Activated B cell treated with CpG ODN at 0.5 μM for 24 hours (primary cell): ENCODE data around the gene LDB3. TPM values are rescaled to one million over a fixed set of nuclear protein-coding genes. Genes with fewer than 3 reads are reported as not detected.

ENCODE experiments used
- ATAC-seq: fragments of 200-7000 bp; cut with Tn5 transposase; one replicate; pipeline ENCODE4 v1.10.0; 2021; ENCODE audit warnings: low read depth, mild to moderate bottlenecking, moderate library complexity
- CTCF ChIA-PET: fragments of 350-600 bp; sonication (Branson Sonifier 250); formaldehyde crosslinking; loops from one replicate; lab custom pipeline; 2021; ENCODE audit warnings: antibody characterized with exemption; lab: Charles Lee
- POLR2A ChIA-PET: fragments of 350-600 bp; sonication (Branson Sonifier 250); formaldehyde crosslinking; loops from one replicate; lab custom pipeline; 2021; ENCODE audit warnings: antibody characterized with exemption; lab: Charles Lee
- DNase-seq: peaks from one replicate; pipeline ENCODE4 v3.0.0; 2022
- H3K27ac Mint-ChIP-seq: one replicate; pipeline ENCODE4 v1.8.0; 2020; ENCODE audit warnings: mixed read lengths
- H3K27me3 Mint-ChIP-seq: one replicate; pipeline ENCODE4 v1.8.0; 2021; ENCODE audit warnings: mixed read lengths
- H3K36me3 Mint-ChIP-seq: one replicate; pipeline ENCODE4 v1.8.0; 2021; ENCODE audit warnings: low read depth, mixed read lengths
- H3K4me1 Mint-ChIP-seq: one replicate; pipeline ENCODE4 v1.8.0; 2021; ENCODE audit warnings: mixed read lengths
- H3K4me3 Mint-ChIP-seq: one replicate; pipeline ENCODE4 v1.8.0; 2020; ENCODE audit warnings: mild to moderate bottlenecking, mixed read lengths
- H3K9me3 Mint-ChIP-seq: one replicate; pipeline ENCODE4 v1.8.0; 2020; ENCODE audit warnings: mixed read lengths
- intact Hi-C: fragments of 100-400 bp; cut with micrococcal nuclease; formaldehyde crosslinking; loops from one replicate; pipeline ENCODE4 v1.15.1; 2024
- total RNA-seq: library from RNA; stranded (reverse); gene quantifications from 2 replicates; pipeline ENCODE4 v1.2.3, GENCODE V29; 2022
- TF ChIP-seq, protein P1 (sequence below): fragments of 200-600 bp; IDR thresholded peaks from one replicate; pipeline ENCODE4 v1.8.0; 2022; ENCODE audit warnings: antibody characterized with exemption, mild to moderate bottlenecking

The LDB3 gene
- total RNA-seq, 1 donor from 2014 or later: not detected

DNA sequence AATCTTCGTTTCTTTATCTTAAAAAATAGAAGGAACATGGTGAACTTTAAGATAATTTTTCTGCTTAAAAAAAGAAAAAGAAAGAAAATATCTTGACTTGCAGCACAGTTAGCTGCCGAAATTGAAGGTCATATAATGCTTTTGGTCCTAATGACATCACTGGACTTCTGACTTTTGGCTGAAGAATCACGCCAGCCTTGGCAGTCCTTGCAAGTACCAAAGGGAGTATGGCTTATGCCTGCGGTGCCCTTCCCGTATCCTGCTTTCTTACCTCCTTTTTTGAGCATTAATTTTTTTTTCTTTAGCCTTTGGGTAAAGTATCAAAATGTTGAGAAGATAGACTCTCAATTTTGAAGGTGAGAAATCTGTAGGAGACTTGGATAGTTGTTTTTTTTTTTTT lies 95.1 kb downstream of the LDB3 start:
- peaks cover 12% of the 10 kb centered on the region for H3K4me1 Mint-ChIP-seq
- ChIA-PET CTCF (no interaction called here), POLR2A (no interaction called here)
- H3K27ac Mint-ChIP-seq: no peak overlapping the region
- no peaks in the 10 kb centered on the region for H3K36me3 Mint-ChIP-seq
- DNase-seq: no peak
- H3K4me3 Mint-ChIP-seq: no peak overlapping the region
- TF ChIP-seq, protein P1, sequence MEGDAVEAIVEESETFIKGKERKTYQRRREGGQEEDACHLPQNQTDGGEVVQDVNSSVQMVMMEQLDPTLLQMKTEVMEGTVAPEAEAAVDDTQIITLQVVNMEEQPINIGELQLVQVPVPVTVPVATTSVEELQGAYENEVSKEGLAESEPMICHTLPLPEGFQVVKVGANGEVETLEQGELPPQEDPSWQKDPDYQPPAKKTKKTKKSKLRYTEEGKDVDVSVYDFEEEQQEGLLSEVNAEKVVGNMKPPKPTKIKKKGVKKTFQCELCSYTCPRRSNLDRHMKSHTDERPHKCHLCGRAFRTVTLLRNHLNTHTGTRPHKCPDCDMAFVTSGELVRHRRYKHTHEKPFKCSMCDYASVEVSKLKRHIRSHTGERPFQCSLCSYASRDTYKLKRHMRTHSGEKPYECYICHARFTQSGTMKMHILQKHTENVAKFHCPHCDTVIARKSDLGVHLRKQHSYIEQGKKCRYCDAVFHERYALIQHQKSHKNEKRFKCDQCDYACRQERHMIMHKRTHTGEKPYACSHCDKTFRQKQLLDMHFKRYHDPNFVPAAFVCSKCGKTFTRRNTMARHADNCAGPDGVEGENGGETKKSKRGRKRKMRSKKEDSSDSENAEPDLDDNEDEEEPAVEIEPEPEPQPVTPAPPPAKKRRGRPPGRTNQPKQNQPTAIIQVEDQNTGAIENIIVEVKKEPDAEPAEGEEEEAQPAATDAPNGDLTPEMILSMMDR: no peak
- intact Hi-C loops: no loop called here
- no peak for ATAC-seq
- H3K9me3 Mint-ChIP-seq: no peaks in the 10 kb centered on the region
- H3K27me3 Mint-ChIP-seq: peaks cover 23% of the 10 kb centered on the region

DNA sequence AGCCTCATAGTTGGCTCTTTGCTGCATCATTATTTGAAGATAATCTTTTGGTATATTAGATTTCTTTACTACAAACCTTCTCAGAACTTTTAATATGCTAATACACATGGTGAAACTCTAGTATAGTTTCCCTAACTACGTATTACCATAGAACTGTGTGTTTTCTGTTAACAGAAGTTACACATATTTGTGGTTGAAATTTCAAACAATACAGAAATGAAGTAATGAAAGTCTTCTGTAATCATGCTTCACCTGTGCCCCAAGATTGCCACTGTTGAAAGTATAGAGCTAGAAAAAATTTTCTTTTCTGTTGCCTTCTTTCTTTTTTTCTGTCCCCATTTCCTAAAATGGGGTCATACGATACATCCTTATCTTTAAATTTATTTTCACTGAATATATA lies 97.2 kb downstream of the LDB3 start:
- ChIA-PET CTCF (no interaction called here), POLR2A (no interaction called here)
- no peak for DNase-seq
- Mint-ChIP-seq H3K9me3 (no peaks in the 10 kb centered on the region), H3K36me3 (no peaks in the 10 kb centered on the region), H3K27me3 (peaks cover 16% of the 10 kb centered on the region), H3K4me3 (no peak overlapping the region), H3K27ac (no peak overlapping the region), H3K4me1 (no peaks in the 10 kb centered on the region)
- intact Hi-C loops: no loop called here
- ATAC-seq: no peak
- TF ChIP-seq, protein P1: no peak

DNA sequence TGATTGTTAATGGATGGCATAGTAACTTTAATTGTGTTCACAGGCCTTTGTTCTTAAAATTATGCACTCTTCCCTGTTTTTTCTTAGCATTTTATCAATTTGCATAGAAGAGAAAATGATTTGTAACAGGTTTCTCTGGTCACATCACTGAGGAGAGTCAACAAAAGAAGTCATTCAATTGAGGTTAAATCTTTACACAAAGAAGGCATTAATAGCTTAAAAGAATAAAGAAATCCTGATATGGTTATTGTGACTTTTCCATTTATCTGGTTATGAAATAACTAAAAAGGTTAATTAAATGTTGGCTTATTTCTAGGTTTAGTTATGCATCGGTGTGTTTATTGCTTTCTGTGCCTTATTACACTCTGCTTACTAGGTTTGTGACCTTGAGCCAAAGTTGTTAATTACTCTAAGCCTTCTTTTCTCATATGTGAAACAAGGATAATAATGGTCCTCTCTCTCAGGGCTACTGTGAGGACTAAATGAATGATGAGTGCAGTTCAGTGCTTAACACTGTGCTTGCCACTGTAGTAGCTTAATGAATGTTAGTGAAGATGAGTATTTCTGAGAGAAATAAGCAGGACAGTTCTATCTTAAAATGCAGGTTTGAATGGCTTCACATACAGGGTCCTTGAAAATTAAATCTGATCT lies 100.2 kb downstream of the LDB3 start:
- H3K27me3 Mint-ChIP-seq: peaks cover 5% of the 10 kb centered on the region
- H3K9me3 Mint-ChIP-seq: no peaks in the 10 kb centered on the region
- ATAC-seq: no peak
- H3K36me3 Mint-ChIP-seq: no peaks in the 10 kb centered on the region
- no peak for DNase-seq
- H3K27ac Mint-ChIP-seq: no peak overlapping the region
- no peak overlapping the region for H3K4me3 Mint-ChIP-seq
- no peaks in the 10 kb centered on the region for H3K4me1 Mint-ChIP-seq
- intact Hi-C loops: no loop called here
- ChIA-PET CTCF (no interaction called here), POLR2A (no interaction called here)
- TF ChIP-seq, protein P1: no peak

DNA sequence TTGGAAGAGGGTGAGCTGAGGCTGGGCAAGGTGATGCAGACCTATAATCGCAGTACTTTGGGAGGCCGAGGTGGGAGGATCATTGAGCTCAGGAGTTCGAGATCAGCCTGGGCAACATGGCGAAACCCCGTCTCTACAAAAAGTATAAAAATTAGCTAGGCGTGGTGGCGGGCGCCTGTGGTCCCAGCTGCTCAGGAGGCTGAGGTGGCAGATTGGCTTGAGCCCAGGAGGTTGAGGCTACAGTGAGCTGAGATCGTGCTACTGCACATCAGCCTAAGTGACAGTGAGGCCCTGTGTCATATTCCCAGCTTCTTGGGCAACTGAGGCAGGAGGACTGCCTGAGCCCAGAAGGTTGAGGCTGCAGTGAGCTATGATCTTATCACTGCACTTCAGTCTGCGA lies 101.7 kb downstream of the LDB3 start:
- no peak for ATAC-seq
- Mint-ChIP-seq H3K27ac (no peak overlapping the region), H3K9me3 (no peaks in the 10 kb centered on the region), H3K4me3 (no peak overlapping the region), H3K27me3 (peaks cover 5% of the 10 kb centered on the region), H3K36me3 (no peaks in the 10 kb centered on the region), H3K4me1 (no peaks in the 10 kb centered on the region)
- ChIA-PET POLR2A (interaction anchor here (1.1 kb wide), 1 partner anchor 12 kb away, joined by 7 read pairs; no protein-coding TSS in a partner anchor), CTCF (no interaction called here)
- DNase-seq: no peak
- intact Hi-C loops: no loop called here
- TF ChIP-seq, protein P1: no peak

DNA sequence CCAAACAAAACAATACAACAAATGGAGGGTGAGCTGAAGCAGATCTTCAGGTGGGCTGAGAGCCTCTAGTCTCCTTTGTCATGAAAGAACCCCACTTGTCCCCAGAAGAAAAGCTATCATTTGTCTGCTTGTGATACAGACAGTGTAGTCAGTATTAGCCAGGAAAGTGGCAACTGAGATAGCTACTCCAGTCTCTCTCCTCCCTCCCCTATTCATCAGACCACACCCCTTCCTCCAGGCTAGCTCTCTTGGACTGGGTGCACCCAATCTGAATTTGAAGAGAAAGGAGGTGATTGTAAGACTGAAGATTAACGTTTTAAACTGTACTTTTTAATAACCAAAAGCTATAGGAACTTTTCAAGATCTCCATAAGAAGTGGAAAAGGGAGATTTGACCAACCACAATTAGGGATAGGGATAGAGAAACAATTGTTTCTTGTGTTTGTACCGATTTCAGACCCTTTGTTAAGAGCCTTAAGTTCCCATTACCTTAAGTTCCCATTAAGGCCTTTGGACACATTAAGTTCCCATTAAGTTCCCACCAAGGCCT lies 102.2 kb downstream of the LDB3 start:
- Mint-ChIP-seq H3K4me3 (no peak overlapping the region), H3K27ac (no peak overlapping the region), H3K4me1 (no peaks in the 10 kb centered on the region), H3K36me3 (no peaks in the 10 kb centered on the region), H3K9me3 (no peaks in the 10 kb centered on the region), H3K27me3 (peaks cover 5% of the 10 kb centered on the region)
- CTCF ChIA-PET: no interaction called here
- intact Hi-C loops: no loop called here
- TF ChIP-seq, protein P1: no peak
- ATAC-seq (no peak), DNase-seq (no peak)
- POLR2A ChIA-PET: interaction anchor here (1.1 kb wide), 1 partner anchor 12 kb away, joined by 7 read pairs; no protein-coding TSS in a partner anchor
